ENCODE measurements around the gene MED13L.

The MED13L gene

DNA sequence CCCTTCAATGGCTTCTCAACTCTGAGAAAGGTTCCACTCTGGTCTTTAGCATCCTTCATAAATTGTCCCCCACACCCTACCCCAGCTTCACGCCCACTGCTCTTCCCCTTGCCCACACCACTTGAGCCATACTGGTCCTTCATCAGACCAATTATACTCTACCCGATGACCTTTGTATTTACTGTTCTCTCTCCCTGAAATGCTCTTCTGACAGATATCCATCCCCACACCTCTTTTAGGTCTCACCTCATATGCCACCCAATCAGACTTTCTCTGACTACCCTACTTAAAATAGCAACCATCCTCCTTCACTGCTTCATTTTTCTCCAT, 135.7 kb downstream of the MED13L start:
- TF ChIP-seq, protein P1, sequence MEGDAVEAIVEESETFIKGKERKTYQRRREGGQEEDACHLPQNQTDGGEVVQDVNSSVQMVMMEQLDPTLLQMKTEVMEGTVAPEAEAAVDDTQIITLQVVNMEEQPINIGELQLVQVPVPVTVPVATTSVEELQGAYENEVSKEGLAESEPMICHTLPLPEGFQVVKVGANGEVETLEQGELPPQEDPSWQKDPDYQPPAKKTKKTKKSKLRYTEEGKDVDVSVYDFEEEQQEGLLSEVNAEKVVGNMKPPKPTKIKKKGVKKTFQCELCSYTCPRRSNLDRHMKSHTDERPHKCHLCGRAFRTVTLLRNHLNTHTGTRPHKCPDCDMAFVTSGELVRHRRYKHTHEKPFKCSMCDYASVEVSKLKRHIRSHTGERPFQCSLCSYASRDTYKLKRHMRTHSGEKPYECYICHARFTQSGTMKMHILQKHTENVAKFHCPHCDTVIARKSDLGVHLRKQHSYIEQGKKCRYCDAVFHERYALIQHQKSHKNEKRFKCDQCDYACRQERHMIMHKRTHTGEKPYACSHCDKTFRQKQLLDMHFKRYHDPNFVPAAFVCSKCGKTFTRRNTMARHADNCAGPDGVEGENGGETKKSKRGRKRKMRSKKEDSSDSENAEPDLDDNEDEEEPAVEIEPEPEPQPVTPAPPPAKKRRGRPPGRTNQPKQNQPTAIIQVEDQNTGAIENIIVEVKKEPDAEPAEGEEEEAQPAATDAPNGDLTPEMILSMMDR (IDR thresholded peaks at IDR 0.05; ENCODE audit: insufficient read depth, low read length, poor library complexity, severe bottlenecking), result no peak
- TF ChIP-seq EZH2phosphoT487 (conservative IDR thresholded peaks at IDR 0.05; ENCODE audit: low read length), result no peak
- Histone ChIP-seq H3K36me3 (ENCODE audit: low read length) (no peaks in the 10 kb centered on the region), H3K27me3 (ENCODE audit: low read length) (no peaks in the 10 kb centered on the region), H3K27ac (ENCODE audit: low read depth, low read length) (no peak overlapping the region), H4K20me1 (ENCODE audit: low read depth, low read length) (peaks cover 7% of the 10 kb centered on the region; the same call in 1 of the 2 replicates), H2AFZ (ENCODE audit: low read depth, low read length, severe bottlenecking) (no peak overlapping the region), H3K9me2 (replicated peaks; ENCODE audit: insufficient read depth, low read length) (no peaks in the 10 kb centered on the region), H3K4me3 (ENCODE audit: insufficient read depth, low read length, poor library complexity, severe bottlenecking) (no peak overlapping the region), H3K4me2 (ENCODE audit: low read depth, low read length, poor library complexity, severe bottlenecking) (no peak overlapping the region), H3K9ac (ENCODE audit: low read length) (no peak overlapping the region), H3F3A (ENCODE audit: insufficient read depth) (no peaks in the 10 kb centered on the region), H3K9me3 (ENCODE audit: insufficient read depth, low read length) (no peaks in the 10 kb centered on the region), H3K79me2 (ENCODE audit: insufficient read depth, low read length) (no peaks in the 10 kb centered on the region)

DNA sequence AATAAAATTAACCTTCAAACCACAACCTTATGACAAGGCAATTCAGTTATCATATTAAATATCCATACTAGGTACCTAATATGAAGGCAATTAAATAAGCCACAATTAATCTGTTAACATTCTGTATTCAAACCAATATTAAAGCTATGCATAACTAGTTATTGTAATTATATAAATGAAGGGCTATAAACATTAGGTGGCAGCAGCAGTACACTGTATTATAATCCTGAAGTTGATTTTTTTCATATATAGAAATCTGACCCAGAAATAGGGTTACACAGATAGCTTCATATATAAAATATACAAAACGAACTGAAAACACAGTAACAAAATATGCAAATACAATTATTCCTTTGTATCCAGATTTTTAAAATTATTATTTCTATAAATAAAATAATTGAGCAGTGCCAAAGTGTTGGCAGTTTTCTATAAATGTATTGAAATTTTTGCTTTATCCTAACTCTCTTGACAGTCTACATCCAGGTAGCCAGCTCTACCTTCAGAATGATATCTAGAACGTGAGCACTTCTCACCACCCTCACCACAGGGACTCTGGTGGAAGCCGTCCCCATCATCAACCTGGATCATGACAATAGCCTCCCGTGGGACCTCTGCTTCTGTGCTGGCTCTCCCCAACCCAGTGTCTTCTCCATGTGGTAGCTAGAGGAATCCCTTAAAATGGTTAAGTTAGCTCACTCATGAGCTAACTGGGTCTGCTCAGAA, 136.2 kb downstream of the MED13L start:
- Histone ChIP-seq H2AFZ (ENCODE audit: low read depth, low read length, severe bottlenecking) (no peak overlapping the region), H3K27ac (ENCODE audit: low read depth, low read length) (no peak overlapping the region), H3F3A (ENCODE audit: insufficient read depth) (no peaks in the 10 kb centered on the region), H3K9me2 (replicated peaks; ENCODE audit: insufficient read depth, low read length) (no peaks in the 10 kb centered on the region), H3K36me3 (ENCODE audit: low read length) (no peaks in the 10 kb centered on the region), H3K4me3 (ENCODE audit: insufficient read depth, low read length, poor library complexity, severe bottlenecking) (no peak overlapping the region), H4K20me1 (ENCODE audit: low read depth, low read length) (peaks cover 7% of the 10 kb centered on the region; the same call in 1 of the 2 replicates), H3K4me2 (ENCODE audit: low read depth, low read length, poor library complexity, severe bottlenecking) (no peak overlapping the region), H3K9ac (ENCODE audit: low read length) (no peak overlapping the region), H3K9me3 (ENCODE audit: insufficient read depth, low read length) (no peaks in the 10 kb centered on the region), H3K27me3 (ENCODE audit: low read length) (no peaks in the 10 kb centered on the region), H3K79me2 (ENCODE audit: insufficient read depth, low read length) (no peaks in the 10 kb centered on the region)
- TF ChIP-seq, protein P1 (IDR thresholded peaks at IDR 0.05; ENCODE audit: insufficient read depth, low read length, poor library complexity, severe bottlenecking), result peak; percentile 30
- no peak for TF ChIP-seq EZH2phosphoT487 (conservative IDR thresholded peaks at IDR 0.05; ENCODE audit: low read length)

DNA sequence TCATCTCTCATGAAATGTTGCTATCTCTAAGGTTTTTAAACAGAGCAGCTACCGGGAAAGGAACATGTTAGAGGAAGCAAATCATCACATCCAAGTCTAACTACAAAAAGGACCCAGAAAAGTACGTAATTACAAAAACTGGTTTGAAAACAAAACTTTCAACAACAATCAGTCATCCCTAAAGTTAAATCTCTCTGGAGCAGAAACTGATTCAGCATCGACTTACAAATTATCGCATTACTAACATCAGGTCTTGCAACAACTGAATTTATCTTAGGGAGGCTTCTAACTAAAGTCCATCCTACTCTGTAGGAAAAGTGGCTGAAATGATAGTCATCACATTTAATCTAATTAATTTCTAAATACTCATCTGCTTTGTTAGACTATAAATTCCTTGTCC, 137.0 kb downstream of the MED13L start:
- H2AFZ ChIP-seq (ENCODE audit: low read depth, low read length, severe bottlenecking), result no peak overlapping the region
- H3K9ac ChIP-seq (ENCODE audit: low read length), result no peak overlapping the region
- no peaks in the 10 kb centered on the region for H3F3A ChIP-seq (ENCODE audit: insufficient read depth)
- H3K36me3 ChIP-seq (ENCODE audit: low read length), result no peaks in the 10 kb centered on the region
- H3K9me2 ChIP-seq (replicated peaks; ENCODE audit: insufficient read depth, low read length), result no peaks in the 10 kb centered on the region
- H3K9me3 ChIP-seq (ENCODE audit: insufficient read depth, low read length), result no peaks in the 10 kb centered on the region
- H3K4me3 ChIP-seq (ENCODE audit: insufficient read depth, low read length, poor library complexity, severe bottlenecking), result no peak overlapping the region
- TF ChIP-seq, protein P1 (IDR thresholded peaks at IDR 0.05; ENCODE audit: insufficient read depth, low read length, poor library complexity, severe bottlenecking), result no peak
- TF ChIP-seq EZH2phosphoT487 (conservative IDR thresholded peaks at IDR 0.05; ENCODE audit: low read length), result no peak
- peaks cover 7% of the 10 kb centered on the region; the same call in 1 of the 2 replicates for H4K20me1 ChIP-seq (ENCODE audit: low read depth, low read length)
- no peaks in the 10 kb centered on the region for H3K27me3 ChIP-seq (ENCODE audit: low read length)
- H3K79me2 ChIP-seq (ENCODE audit: insufficient read depth, low read length), result no peaks in the 10 kb centered on the region
- no peak overlapping the region for H3K27ac ChIP-seq (ENCODE audit: low read depth, low read length)
- H3K4me2 ChIP-seq (ENCODE audit: low read depth, low read length, poor library complexity, severe bottlenecking), result no peak overlapping the region

Measured in SU-DHL-6 (cell line).